ENCODE results near the gene CMSS1.

CMSS1 gene

GRCh38 chr3:99855900-99856299 is 38.2 kb downstream of the CMSS1 start:
- DNase-seq, result no peak

GRCh38 chr3:99856437-99857220 is 39.0 kb downstream of the CMSS1 start:
- no peak for DNase-seq

GRCh38 chr3:99857278-99857677 is 39.6 kb downstream of the CMSS1 start:
- no peak for DNase-seq

GRCh38 chr3:99858469-99858868 is 40.8 kb downstream of the CMSS1 start:
- no peak for DNase-seq

- no peak for DNase-seq
Observed at GRCh38 chr3:99859825-99860224, 42.2 kb downstream of the CMSS1 start.

- DNase-seq, result no peak
Observed at GRCh38 chr3:99861216-99861615, 43.6 kb downstream of the CMSS1 start.

- no peak for DNase-seq
Observed at GRCh38 chr3:99862208-99862607, 44.5 kb downstream of the CMSS1 start.

GRCh38 chr3:99863002-99863401 is 45.3 kb downstream of the CMSS1 start:
- DNase-seq, result no peak

GRCh38 chr3:99863588-99863987 is 45.9 kb downstream of the CMSS1 start:
- DNase-seq, result no peak

- DNase-seq, result no peak
Observed at GRCh38 chr3:99864289-99864688, 46.6 kb downstream of the CMSS1 start.

GRCh38 chr3:99865321-99865720 is 47.7 kb downstream of the CMSS1 start:
- no peak for DNase-seq

- no peak for DNase-seq
Observed at GRCh38 chr3:99866261-99866761, 48.6 kb downstream of the CMSS1 start.

- DNase-seq, result no peak
Observed at GRCh38 chr3:99867594-99868310, 50.1 kb downstream of the CMSS1 start.

GRCh38 chr3:99868311-99868646 is 50.6 kb downstream of the CMSS1 start:
- DNase-seq, result no peak

GRCh38 chr3:99869621-99870020 is 52.0 kb downstream of the CMSS1 start:
- DNase-seq, result no peak

GRCh38 chr3:99870712-99871111 is 53.0 kb downstream of the CMSS1 start:
- DNase-seq, result no peak

GRCh38 chr3:99871231-99872045 is 53.8 kb downstream of the CMSS1 start:
- no peak for DNase-seq

GRCh38 chr3:99872923-99873254 is 55.2 kb downstream of the CMSS1 start:
- no peak for DNase-seq

GRCh38 chr3:99873269-99874102 is 55.8 kb downstream of the CMSS1 start:
- no peak for DNase-seq

- DNase-seq, result no peak
Observed at GRCh38 chr3:99874237-99875002, 56.8 kb downstream of the CMSS1 start.

GRCh38 chr3:99875581-99875928 is 57.9 kb downstream of the CMSS1 start:
- DNase-seq, result no peak
